Femur (tissue), 1 donor: ENCODE results near the gene FAM13A.
"Not testable (repeated sequence)": the region's sequence is repeated elsewhere in the genome, so short reads cannot be mapped to it uniquely, and the experiment has no call there.

Experiments used
- DNase-seq: peaks from one replicate; pipeline ENCODE4 v3.0.0-alpha.2; 2017

FAM13A gene

GRCh38 chr4:88998001-88998400, 59.0 kb downstream of the FAM13A start:
- no peak for DNase-seq

- DNase-seq: no peak
Observed at GRCh38 chr4:88995874-88996273, 61.1 kb downstream of the FAM13A start.

GRCh38 chr4:88995257-88995656, 61.7 kb downstream of the FAM13A start:
- DNase-seq: not testable (repeated sequence)

GRCh38 chr4:88993246-88993645, 63.7 kb downstream of the FAM13A start:
- DNase-seq: no peak

- no peak for DNase-seq
Observed at GRCh38 chr4:88991746-88992145, 65.2 kb downstream of the FAM13A start.

- no peak for DNase-seq
Observed at GRCh38 chr4:88989990-88990389, 67.0 kb downstream of the FAM13A start.

- DNase-seq: no peak
Observed at GRCh38 chr4:88985088-88985773, 71.8 kb downstream of the FAM13A start.

GRCh38 chr4:88982757-88983156, 74.2 kb downstream of the FAM13A start:
- DNase-seq: no peak

GRCh38 chr4:88981993-88982392, 75.0 kb downstream of the FAM13A start:
- DNase-seq: no peak

- DNase-seq: no peak
Observed at GRCh38 chr4:88981556-88981955, 75.4 kb downstream of the FAM13A start.

GRCh38 chr4:88979276-88979675, 77.7 kb downstream of the FAM13A start:
- DNase-seq: no peak

- DNase-seq: no peak
Observed at GRCh38 chr4:88976775-88977035, 80.3 kb downstream of the FAM13A start.

GRCh38 chr4:88975958-88976774, 80.8 kb downstream of the FAM13A start:
- no peak for DNase-seq

- DNase-seq: no peak
Observed at GRCh38 chr4:88971536-88971935, 85.4 kb downstream of the FAM13A start.

GRCh38 chr4:88969746-88970145, 87.2 kb downstream of the FAM13A start:
- no peak for DNase-seq

- no peak for DNase-seq
Observed at GRCh38 chr4:88969271-88969670, 87.7 kb downstream of the FAM13A start.

- no peak for DNase-seq
Observed at GRCh38 chr4:88967883-88968331, 89.1 kb downstream of the FAM13A start.

GRCh38 chr4:88965053-88965452, 91.9 kb downstream of the FAM13A start:
- DNase-seq: no peak

- no peak for DNase-seq
Observed at GRCh38 chr4:88964450-88964849, 92.5 kb downstream of the FAM13A start.

- DNase-seq: no peak
Observed at GRCh38 chr4:88963817-88964216, 93.2 kb downstream of the FAM13A start.

- no peak for DNase-seq
Observed at GRCh38 chr4:88962396-88962795, 94.6 kb downstream of the FAM13A start.

GRCh38 chr4:88960576-88960975, 96.4 kb downstream of the FAM13A start:
- no peak for DNase-seq

GRCh38 chr4:88958080-88958479, 98.9 kb downstream of the FAM13A start:
- DNase-seq: no peak

GRCh38 chr4:88957570-88957969, 99.4 kb downstream of the FAM13A start:
- DNase-seq: no peak
